Measurements from ENCODE around the gene PTN. TPM values are rescaled to one million over a fixed set of nuclear protein-coding genes. Genes with fewer than 3 reads are reported as not detected.

Gene PTN
- total and polyA plus RNA-seq, 10 of the 15 experiments (the other 5 are each of a cell fraction or from before 2014, with no cell fraction given): 0.09 to 1.2 (median 0.13) TPM; not detected in 7

DNA sequence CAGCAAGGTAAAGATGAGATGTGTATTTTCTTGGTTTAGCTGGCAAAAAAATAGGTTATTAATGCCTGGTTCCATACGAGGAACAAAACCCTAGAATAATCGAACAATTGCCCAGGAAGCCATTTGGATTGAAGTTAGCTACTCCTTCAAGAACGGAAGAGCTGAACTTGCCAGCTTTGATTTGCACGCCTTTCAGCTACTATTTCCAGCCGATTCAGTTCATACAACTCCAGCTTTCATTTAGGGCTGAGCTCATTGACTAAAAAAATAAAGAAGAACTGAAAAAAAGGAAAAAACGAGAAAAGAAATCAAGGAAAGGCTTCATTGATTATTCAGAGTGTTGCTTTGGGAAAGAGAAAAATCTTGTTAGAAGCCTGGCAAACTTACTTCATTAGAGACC is 60.4 kb downstream of the PTN start:
- no peaks in the 10 kb centered on the region for H3K4me1 ChIP-seq (ENCODE audit: control insufficient read depth, insufficient read depth, low read length)
- no peak overlapping the region for H3K27ac ChIP-seq (ENCODE audit: control insufficient read depth, insufficient read depth)
- WGBS (ENCODE audit: insufficient coverage, insufficient replicate concordance, low lambda C conversion rate, missing lambda C conversion rate): 52% methylated on average over 6 of the region's 6 CpGs
- SMC1A ChIA-PET (ENCODE audit: uncharacterized antibody, unreplicated experiment): interaction anchor here (1.0 kb wide), 1 partner anchor 171 kb away, joined by 3 read pairs; no protein-coding TSS in a partner anchor
- H3K9ac ChIP-seq (ENCODE audit: control insufficient read depth, insufficient read depth, low read length): no peak overlapping the region
- CTCF ChIA-PET: no interaction called here
- no peaks in the 10 kb centered on the region for H3K27me3 ChIP-seq (replicated peaks in 1 of 2; ENCODE audit: control insufficient read depth in 2 of 2, insufficient read depth in 2 of 2, low read length in 1 of 2)
- no peaks in the 10 kb centered on the region for H4K20me1 ChIP-seq (ENCODE audit: control insufficient read depth, insufficient read depth)
- DNase-seq (ENCODE audit: low read depth, low spot score): no peak
- POLR2A ChIA-PET: no interaction called here
- in situ Hi-C loops (cut with MboI) (no loop called here), intact Hi-C loops (cut with micrococcal nuclease; ENCODE audit: unreplicated experiment) (no loop called here)
- no peaks in the 10 kb centered on the region for H3K36me3 ChIP-seq (ENCODE audit: control insufficient read depth in 2 of 2, insufficient read depth in 2 of 2, low read length in 1 of 2)
- no peak for ATAC-seq
- no peak for TF ChIP-seq RB1 (IDR thresholded peaks at IDR 0.05; ENCODE audit: borderline replicate concordance)
- no peak for TF ChIP-seq BACH1 (IDR thresholded peaks at IDR 0.05; ENCODE audit: borderline replicate concordance)
- TF ChIP-seq TCF3 (IDR thresholded peaks at IDR 0.05; ENCODE audit: borderline replicate concordance, insufficient read depth, low read depth, low read length): no peak
- TF ChIP-seq, protein P1, sequence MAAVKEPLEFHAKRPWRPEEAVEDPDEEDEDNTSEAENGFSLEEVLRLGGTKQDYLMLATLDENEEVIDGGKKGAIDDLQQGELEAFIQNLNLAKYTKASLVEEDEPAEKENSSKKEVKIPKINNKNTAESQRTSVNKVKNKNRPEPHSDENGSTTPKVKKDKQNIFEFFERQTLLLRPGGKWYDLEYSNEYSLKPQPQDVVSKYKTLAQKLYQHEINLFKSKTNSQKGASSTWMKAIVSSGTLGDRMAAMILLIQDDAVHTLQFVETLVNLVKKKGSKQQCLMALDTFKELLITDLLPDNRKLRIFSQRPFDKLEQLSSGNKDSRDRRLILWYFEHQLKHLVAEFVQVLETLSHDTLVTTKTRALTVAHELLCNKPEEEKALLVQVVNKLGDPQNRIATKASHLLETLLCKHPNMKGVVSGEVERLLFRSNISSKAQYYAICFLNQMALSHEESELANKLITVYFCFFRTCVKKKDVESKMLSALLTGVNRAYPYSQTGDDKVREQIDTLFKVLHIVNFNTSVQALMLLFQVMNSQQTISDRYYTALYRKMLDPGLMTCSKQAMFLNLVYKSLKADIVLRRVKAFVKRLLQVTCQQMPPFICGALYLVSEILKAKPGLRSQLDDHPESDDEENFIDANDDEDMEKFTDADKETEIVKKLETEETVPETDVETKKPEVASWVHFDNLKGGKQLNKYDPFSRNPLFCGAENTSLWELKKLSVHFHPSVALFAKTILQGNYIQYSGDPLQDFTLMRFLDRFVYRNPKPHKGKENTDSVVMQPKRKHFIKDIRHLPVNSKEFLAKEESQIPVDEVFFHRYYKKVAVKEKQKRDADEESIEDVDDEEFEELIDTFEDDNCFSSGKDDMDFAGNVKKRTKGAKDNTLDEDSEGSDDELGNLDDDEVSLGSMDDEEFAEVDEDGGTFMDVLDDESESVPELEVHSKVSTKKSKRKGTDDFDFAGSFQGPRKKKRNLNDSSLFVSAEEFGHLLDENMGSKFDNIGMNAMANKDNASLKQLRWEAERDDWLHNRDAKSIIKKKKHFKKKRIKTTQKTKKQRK (IDR thresholded peaks at IDR 0.05; ENCODE audit: low read depth, low read length): no peak
- TF ChIP-seq BHLHE40 (IDR thresholded peaks at IDR 0.05; ENCODE audit: borderline replicate concordance in 1 of 2, low read depth in 2 of 2, low read length in 1 of 2): no peak
- TF ChIP-seq PML (IDR thresholded peaks at IDR 0.05; ENCODE audit: low read length): no peak
- TF ChIP-seq, protein P2, sequence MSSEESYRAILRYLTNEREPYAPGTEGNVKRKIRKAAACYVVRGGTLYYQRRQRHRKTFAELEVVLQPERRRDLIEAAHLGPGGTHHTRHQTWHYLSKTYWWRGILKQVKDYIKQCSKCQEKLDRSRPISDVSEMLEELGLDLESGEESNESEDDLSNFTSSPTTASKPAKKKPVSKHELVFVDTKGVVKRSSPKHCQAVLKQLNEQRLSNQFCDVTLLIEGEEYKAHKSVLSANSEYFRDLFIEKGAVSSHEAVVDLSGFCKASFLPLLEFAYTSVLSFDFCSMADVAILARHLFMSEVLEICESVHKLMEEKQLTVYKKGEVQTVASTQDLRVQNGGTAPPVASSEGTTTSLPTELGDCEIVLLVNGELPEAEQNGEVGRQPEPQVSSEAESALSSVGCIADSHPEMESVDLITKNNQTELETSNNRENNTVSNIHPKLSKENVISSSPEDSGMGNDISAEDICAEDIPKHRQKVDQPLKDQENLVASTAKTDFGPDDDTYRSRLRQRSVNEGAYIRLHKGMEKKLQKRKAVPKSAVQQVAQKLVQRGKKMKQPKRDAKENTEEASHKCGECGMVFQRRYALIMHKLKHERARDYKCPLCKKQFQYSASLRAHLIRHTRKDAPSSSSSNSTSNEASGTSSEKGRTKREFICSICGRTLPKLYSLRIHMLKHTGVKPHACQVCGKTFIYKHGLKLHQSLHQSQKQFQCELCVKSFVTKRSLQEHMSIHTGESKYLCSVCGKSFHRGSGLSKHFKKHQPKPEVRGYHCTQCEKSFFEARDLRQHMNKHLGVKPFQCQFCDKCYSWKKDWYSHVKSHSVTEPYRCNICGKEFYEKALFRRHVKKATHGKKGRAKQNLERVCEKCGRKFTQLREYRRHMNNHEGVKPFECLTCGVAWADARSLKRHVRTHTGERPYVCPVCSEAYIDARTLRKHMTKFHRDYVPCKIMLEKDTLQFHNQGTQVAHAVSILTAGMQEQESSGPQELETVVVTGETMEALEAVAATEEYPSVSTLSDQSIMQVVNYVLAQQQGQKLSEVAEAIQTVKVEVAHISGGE (CRISPR knock-in tag; IDR thresholded peaks at IDR 0.05): no peak
- TF ChIP-seq, protein P3, sequence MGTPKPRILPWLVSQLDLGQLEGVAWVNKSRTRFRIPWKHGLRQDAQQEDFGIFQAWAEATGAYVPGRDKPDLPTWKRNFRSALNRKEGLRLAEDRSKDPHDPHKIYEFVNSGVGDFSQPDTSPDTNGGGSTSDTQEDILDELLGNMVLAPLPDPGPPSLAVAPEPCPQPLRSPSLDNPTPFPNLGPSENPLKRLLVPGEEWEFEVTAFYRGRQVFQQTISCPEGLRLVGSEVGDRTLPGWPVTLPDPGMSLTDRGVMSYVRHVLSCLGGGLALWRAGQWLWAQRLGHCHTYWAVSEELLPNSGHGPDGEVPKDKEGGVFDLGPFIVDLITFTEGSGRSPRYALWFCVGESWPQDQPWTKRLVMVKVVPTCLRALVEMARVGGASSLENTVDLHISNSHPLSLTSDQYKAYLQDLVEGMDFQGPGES (IDR thresholded peaks at IDR 0.05): no peak
- BruUV-seq (replicated peaks): no TSS peak
- no peaks in the 10 kb centered on the region for H3K9me3 ChIP-seq (replicated peaks; ENCODE audit: control insufficient read depth, insufficient read depth, low read length)
- RAD21 ChIA-PET (ENCODE audit: unreplicated experiment): no interaction called here
- no peak overlapping the region for H3K4me2 ChIP-seq (ENCODE audit: control insufficient read depth, insufficient read depth)
- H3K79me2 ChIP-seq (ENCODE audit: control insufficient read depth, insufficient read depth, low read length): no peaks in the 10 kb centered on the region
- no peak overlapping the region for H3K4me3 ChIP-seq
- H2AFZ ChIP-seq (ENCODE audit: control insufficient read depth, low read depth, low read length): no peak overlapping the region
- FAIRE-seq: no peak
